ENCODE measurements around the gene DUOX1. TPM values are rescaled to one million over a fixed set of nuclear protein-coding genes. Genes with fewer than 3 reads are reported as not detected.

The DUOX1 gene
- total RNA-seq, 1 experiment from 2014 or later, result not detected

GRCh38 chr15:45184562-45185041 is 54.8 kb downstream of the DUOX1 start:
- Histone ChIP-seq H3K4me3 (no peak overlapping the region), H3K27me3 (ENCODE audit: insufficient read depth, low read depth) (no peaks in the 10 kb centered on the region), H3K9me3 (ENCODE audit: insufficient read depth, low read depth) (no peaks in the 10 kb centered on the region), H3K36me3 (ENCODE audit: low read depth) (no peaks in the 10 kb centered on the region), H3K4me2 (no peak overlapping the region), H3K4me1 (replicated peaks; ENCODE audit: insufficient read depth) (0 out of 2 replicates have a peak, but pooled peaks cover 5% of the 10 kb centered on the region), H3F3A (ENCODE audit: insufficient read depth, low read depth) (no peaks in the 10 kb centered on the region), H2AFZ (no peak overlapping the region), H3K9me2 (ENCODE audit: insufficient read depth) (no peaks in the 10 kb centered on the region), H3K79me2 (ENCODE audit: low read depth) (no peaks in the 10 kb centered on the region), H3K27ac (no peak overlapping the region), H4K20me1 (ENCODE audit: insufficient read depth) (no peaks in the 10 kb centered on the region)
- no TSS peak for BruUV-seq (replicated peaks)
- TF ChIP-seq CTCF (conservative IDR thresholded peaks at IDR 0.05), result no peak
- no peak for TF ChIP-seq EZH2 (IDR thresholded peaks at IDR 0.05; ENCODE audit: low read depth)
- ChIA-PET POLR2A (ENCODE audit: unreplicated experiment) (no interaction called here), CTCF (interaction anchor here (0.6 kb wide), 1 partner anchor 154 kb away, joined by 3 read pairs; no protein-coding TSS in a partner anchor)
- DNase-seq, result no peak
- intact Hi-C loops (cut with micrococcal nuclease; ENCODE audit: unreplicated experiment), result no loop called here

GRCh38 chr15:45185069-45185779 is 55.4 kb downstream of the DUOX1 start:
- no peaks in the 10 kb centered on the region for H3K79me2 ChIP-seq (ENCODE audit: low read depth)
- H3K4me1 ChIP-seq (replicated peaks; ENCODE audit: insufficient read depth), result 0 out of 2 replicates have a peak, but pooled peaks cover 5% of the 10 kb centered on the region
- H3K4me2 ChIP-seq, result no peak overlapping the region
- no peaks in the 10 kb centered on the region for H4K20me1 ChIP-seq (ENCODE audit: insufficient read depth)
- no peaks in the 10 kb centered on the region for H3K36me3 ChIP-seq (ENCODE audit: low read depth)
- TF ChIP-seq EZH2 (IDR thresholded peaks at IDR 0.05; ENCODE audit: low read depth) (no peak), CTCF (conservative IDR thresholded peaks at IDR 0.05) (no peak)
- POLR2A ChIA-PET (ENCODE audit: unreplicated experiment), result no interaction called here
- H3K4me3 ChIP-seq, result no peak overlapping the region
- H3K27ac ChIP-seq, result no peak overlapping the region
- no peak for DNase-seq
- BruUV-seq (replicated peaks), result no TSS peak
- no peaks in the 10 kb centered on the region for H3K27me3 ChIP-seq (ENCODE audit: insufficient read depth, low read depth)
- H3F3A ChIP-seq (ENCODE audit: insufficient read depth, low read depth), result no peaks in the 10 kb centered on the region
- H2AFZ ChIP-seq, result no peak overlapping the region
- CTCF ChIA-PET, result no interaction called here
- intact Hi-C loops (cut with micrococcal nuclease; ENCODE audit: unreplicated experiment), result no loop called here
- no peaks in the 10 kb centered on the region for H3K9me3 ChIP-seq (ENCODE audit: insufficient read depth, low read depth)
- no peaks in the 10 kb centered on the region for H3K9me2 ChIP-seq (ENCODE audit: insufficient read depth)

- H3K79me2 ChIP-seq (ENCODE audit: low read depth), result no peaks in the 10 kb centered on the region
- H3K4me1 ChIP-seq (replicated peaks; ENCODE audit: insufficient read depth), result 0 out of 2 replicates have a peak, but pooled peaks cover 5% of the 10 kb centered on the region
- no peaks in the 10 kb centered on the region for H3K27me3 ChIP-seq (ENCODE audit: insufficient read depth, low read depth)
- no peak for TF ChIP-seq CTCF (conservative IDR thresholded peaks at IDR 0.05)
- H4K20me1 ChIP-seq (ENCODE audit: insufficient read depth), result no peaks in the 10 kb centered on the region
- no peaks in the 10 kb centered on the region for H3K9me3 ChIP-seq (ENCODE audit: insufficient read depth, low read depth)
- H3K4me3 ChIP-seq, result no peak overlapping the region
- H2AFZ ChIP-seq, result no peak overlapping the region
- no peaks in the 10 kb centered on the region for H3K36me3 ChIP-seq (ENCODE audit: low read depth)
- ChIA-PET CTCF (no interaction called here), POLR2A (ENCODE audit: unreplicated experiment) (interaction anchor here (0.6 kb wide), 1 partner anchor 12 kb away, joined by 4 read pairs; no protein-coding TSS in a partner anchor)
- H3K27ac ChIP-seq, result no peak overlapping the region
- H3K4me2 ChIP-seq, result no peak overlapping the region
- no peaks in the 10 kb centered on the region for H3K9me2 ChIP-seq (ENCODE audit: insufficient read depth)
- TSS peak; percentile 24 for BruUV-seq (replicated peaks)
- no peak for DNase-seq
- intact Hi-C loops (cut with micrococcal nuclease; ENCODE audit: unreplicated experiment), result no loop called here
- H3F3A ChIP-seq (ENCODE audit: insufficient read depth, low read depth), result no peaks in the 10 kb centered on the region
Measured at GRCh38 chr15:45185903-45186770, 56.3 kb downstream of the DUOX1 start.

All from PC-9 (cell line).